GM20000 (cell line): ENCODE results near the gene CLIC3.

ENCODE experiments used
- DNase-seq: peaks from one replicate; pipeline ENCODE4 v3.0.0; 2012; ENCODE audit warnings: low spot score
- CTCF ChIP-seq: IDR thresholded peaks from 2 replicates; pipeline ENCODE4 v1.5.1; 2012; ENCODE audit warnings: mild to moderate bottlenecking, control low read depth; ENCODE audit errors: extremely low read depth, missing control alignments

Gene CLIC3

DNA sequence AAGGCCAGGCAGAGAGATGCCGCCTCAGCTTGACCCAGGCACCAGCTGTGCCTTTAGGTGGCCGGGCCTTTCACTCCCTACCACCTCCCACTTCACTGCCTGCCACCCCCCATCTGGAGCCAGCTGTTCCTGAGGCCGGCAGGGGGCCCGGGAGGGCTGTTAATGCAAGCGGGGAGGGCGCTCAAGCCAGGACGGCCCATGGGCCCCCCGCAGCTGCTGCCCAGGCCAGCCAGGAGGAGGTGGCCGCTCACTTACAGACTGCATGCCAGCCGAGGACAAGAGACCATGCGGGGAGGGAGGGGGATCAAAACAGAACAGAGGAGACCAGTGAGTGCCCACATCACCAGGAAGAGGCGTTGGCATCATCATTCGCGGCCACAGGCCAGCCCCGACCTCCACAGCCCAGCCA lies 27.2 kb upstream of the CLIC3 start:
- DNase-seq: no peak
- TF ChIP-seq CTCF: no peak

DNA sequence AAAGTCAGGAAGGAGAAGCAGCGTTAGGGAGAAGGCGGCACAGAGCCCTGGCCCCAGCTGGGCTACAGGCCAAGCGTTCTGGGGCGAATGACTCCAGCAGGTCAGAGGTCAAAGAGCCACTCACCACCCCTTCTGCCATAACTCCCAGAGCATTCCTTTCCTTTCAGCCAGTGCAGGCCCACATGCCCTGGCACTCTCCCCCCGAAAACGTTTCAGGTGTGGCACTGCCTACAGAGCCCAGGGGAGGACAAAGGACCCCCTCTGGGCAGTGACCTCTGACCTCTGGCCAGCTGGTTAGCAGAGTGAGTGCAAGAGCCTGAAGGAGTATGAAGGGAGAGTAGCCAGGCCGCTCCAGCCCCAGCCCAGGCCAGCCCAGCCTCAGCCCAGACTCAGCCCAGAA lies 26.8 kb upstream of the CLIC3 start:
- DNase-seq: no peak
- no peak for TF ChIP-seq CTCF

GRCh38 chr9:137022662-137023008 lies 26.3 kb upstream of the CLIC3 start:
- no peak for DNase-seq
- TF ChIP-seq CTCF: no peak

DNA sequence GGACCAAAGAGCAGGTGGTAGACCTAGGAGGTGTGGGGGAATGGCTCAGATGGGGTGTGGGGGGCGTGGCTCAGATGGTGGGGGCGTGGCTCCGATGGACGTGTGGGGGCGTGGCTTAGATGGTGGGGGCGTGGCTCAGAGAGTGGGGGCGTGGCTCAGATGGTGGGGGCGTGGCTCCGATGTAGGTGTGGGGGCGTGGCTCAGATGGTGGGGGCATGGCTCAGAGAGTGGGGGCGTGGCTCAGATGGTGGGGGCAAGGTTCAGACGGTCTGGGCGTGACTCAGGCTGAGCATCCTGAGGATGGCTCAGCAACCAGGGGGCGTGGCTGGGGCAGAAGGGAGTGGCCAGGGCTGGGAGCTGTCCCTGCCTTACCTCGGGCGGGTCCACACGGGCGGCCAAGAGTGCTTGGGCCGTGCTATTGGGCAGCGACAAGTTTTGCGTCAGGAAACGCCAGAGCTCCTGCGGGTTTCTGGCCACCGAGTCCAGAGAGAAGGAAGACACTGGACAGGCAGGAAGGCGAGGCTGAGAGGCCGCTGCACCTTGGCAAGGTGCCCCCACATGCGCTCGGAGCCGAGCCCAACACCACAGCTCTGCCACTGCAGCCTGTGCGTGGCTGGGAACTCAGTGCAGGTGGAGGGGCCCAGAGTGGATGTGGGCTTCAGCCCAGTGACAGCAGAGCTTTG lies 25.8 kb upstream of the CLIC3 start:
- peak; percentile 73 for DNase-seq
- TF ChIP-seq CTCF: no peak

GRCh38 chr9:137021568-137021978 lies 25.2 kb upstream of the CLIC3 start:
- DNase-seq: no peak
- no peak for TF ChIP-seq CTCF

GRCh38 chr9:137020771-137021567 lies 24.6 kb upstream of the CLIC3 start:
- no peak for TF ChIP-seq CTCF
- DNase-seq: no peak

DNA sequence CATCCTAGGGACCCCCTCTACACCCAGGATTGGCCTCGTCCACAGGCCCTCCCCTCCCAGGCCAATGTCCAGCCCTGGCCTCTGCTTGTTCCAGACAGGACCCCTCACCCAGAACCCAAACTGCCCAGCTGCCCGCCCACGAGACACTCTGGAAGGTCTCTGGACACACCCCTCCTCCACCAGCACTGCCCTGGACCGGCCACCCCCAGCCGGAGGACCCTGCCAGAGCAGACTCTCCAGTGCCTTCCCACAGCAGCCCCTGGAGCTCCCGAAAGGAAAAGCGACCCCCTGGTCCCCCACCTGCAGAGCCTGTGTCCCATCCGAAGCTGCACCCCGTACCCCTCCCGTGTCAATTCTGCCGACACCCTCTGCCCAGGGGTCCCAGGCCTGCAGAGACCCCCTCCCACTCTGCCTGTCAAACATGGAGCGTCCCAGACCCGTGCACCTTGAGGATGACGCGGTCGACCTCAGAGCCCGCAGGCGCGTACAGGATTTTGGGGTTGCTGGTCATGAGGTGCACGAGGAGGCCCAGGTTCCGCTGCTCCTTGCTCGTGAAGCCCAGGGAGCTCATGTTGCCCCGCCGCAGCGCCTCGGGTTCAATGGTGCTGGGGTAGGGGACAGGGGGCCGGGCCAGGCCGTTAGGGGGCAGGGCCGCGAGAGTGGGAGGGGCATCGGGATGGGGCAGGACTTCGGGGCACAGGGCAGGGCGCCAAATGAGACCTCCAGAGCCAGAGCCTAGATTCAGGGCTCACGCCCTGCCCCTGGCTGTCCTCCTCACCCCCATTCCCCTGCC lies 23.7 kb upstream of the CLIC3 start:
- no peak for TF ChIP-seq CTCF
- DNase-seq: no peak
